Measurements from ENCODE around the gene SLC44A1. TPM values are rescaled to one million over a fixed set of nuclear protein-coding genes. Genes with fewer than 3 reads are reported as not detected.

The SLC44A1 gene
- polyA plus RNA-seq, 1 of the 3 experiments (the other 2 are of a cell fraction) = 4.5 TPM

DNA sequence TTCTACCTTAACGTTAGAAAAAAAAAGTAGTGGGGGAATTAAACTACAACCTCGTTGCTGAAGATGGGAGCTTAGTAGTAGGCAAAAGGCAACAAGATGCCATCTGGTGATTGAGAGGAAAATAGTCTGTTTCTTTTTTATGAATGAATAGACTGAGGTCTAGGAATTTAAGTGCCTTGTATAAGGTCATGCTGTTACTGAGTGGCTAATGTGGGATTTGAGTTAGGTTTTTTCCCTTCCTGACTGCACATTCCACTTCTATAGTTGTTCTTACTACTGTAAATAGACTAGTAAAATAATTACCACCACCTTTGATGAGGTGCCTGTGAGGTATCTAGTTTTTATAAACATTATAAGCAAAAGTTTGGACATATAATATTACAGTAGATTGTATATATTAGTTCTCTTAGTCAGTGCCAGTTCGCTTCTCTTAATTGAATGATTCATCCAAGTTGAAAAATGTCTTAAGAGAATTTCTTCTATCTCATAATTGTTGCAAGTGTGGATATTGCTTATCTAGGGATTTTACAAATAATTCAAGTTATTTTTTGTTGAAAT lies 222.5 kb downstream of the SLC44A1 start:
- Histone ChIP-seq H3K36me3 (replicated peaks in 1 of 2; ENCODE audit: control insufficient read depth in 1 of 2, insufficient read depth in 2 of 2, low read length in 1 of 2) (peaks cover 39 to 76% of the 10 kb centered on the region in 2 experiments), H3F3A (replicated peaks; ENCODE audit: insufficient read depth) (peaks cover 21% of the 10 kb centered on the region), H3K9me3 (no peaks in the 10 kb centered on the region), H3K27me3 (ENCODE audit: insufficient read depth) (no peaks in the 10 kb centered on the region), H3K4me2 (no peak overlapping the region), H3K4me1 (ENCODE audit: control insufficient read depth in 1 of 2, insufficient read depth in 2 of 2, low read depth in 1 of 2, low read length in 1 of 2) (no peaks in the 10 kb centered on the region), H4K20me1 (ENCODE audit: insufficient read depth) (no peaks in the 10 kb centered on the region), H3K9me2 (no peaks in the 10 kb centered on the region), H3K9ac (no peak overlapping the region), H2AFZ (ENCODE audit: low read depth) (no peak overlapping the region), H3K79me2 (ENCODE audit: insufficient read depth) (peaks cover 61% of the 10 kb centered on the region), H3K4me3 (ENCODE audit: low read depth in 2 of 2, low read length in 1 of 2) (no peak overlapping the region), H3K27ac (ENCODE audit: low read depth in 2 of 2, low read length in 1 of 2) (peak overlapping the region in 1 of 2 experiments; percentile 6; a peak in 1 of 4 replicates)
- 82% methylated on average over 3 of the region's 3 CpGs for WGBS (ENCODE audit: low lambda C conversion rate)
- ChIA-PET POLR2A (interaction anchor here (0.6 kb wide), 1 partner anchor 533 kb away, joined by 3 read pairs; no protein-coding TSS in a partner anchor), CTCF (no interaction called here)
- no peak for DNase-seq
- TF ChIP-seq IRF3 (IDR thresholded peaks at IDR 0.05; ENCODE audit: low read depth, low read length) = no peak
- TF ChIP-seq NFIC (IDR thresholded peaks at IDR 0.05; ENCODE audit: borderline replicate concordance) = no peak
- TF ChIP-seq RAD21 (IDR thresholded peaks at IDR 0.05; ENCODE audit: low read length) = no peak

DNA sequence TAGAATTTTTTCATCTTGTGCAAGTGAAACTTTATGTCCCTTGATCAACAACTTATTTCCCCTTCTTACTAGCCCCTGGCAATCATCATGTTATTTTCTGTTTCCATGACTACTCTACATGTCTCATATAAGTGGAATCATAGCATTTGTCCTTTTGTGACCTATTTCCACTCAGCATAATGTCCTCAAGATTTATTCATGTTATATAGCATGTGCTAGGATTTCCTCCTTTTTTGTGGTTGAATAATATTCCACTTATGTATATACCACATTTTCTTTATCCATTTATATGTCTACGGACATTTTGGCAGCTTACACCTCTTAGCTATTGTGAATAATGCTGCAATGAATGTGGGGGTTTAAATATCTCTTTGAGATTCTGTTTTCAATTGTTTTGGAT lies 224.4 kb downstream of the SLC44A1 start:
- Histone ChIP-seq H3K79me2 (ENCODE audit: insufficient read depth) (peaks cover 47% of the 10 kb centered on the region; the same call in 1 of the 2 replicates), H3K9me3 (no peaks in the 10 kb centered on the region), H3K4me1 (ENCODE audit: control insufficient read depth in 1 of 2, insufficient read depth in 2 of 2, low read depth in 1 of 2, low read length in 1 of 2) (no peaks in the 10 kb centered on the region), H3K36me3 (replicated peaks in 1 of 2; ENCODE audit: control insufficient read depth in 1 of 2, insufficient read depth in 2 of 2, low read length in 1 of 2) (peaks cover 45 to 74% of the 10 kb centered on the region in 2 experiments), H3K9me2 (no peaks in the 10 kb centered on the region), H3F3A (replicated peaks; ENCODE audit: insufficient read depth) (peaks cover 21% of the 10 kb centered on the region), H4K20me1 (ENCODE audit: insufficient read depth) (no peaks in the 10 kb centered on the region), H3K9ac (no peak overlapping the region), H3K4me2 (no peak overlapping the region), H3K4me3 (ENCODE audit: low read depth in 2 of 2, low read length in 1 of 2) (no peak overlapping the region), H3K27me3 (ENCODE audit: insufficient read depth) (no peaks in the 10 kb centered on the region), H3K27ac (ENCODE audit: low read depth in 2 of 2, low read length in 1 of 2) (no peak overlapping the region), H2AFZ (ENCODE audit: low read depth) (no peak overlapping the region)
- WGBS (ENCODE audit: low lambda C conversion rate) = 91% methylated on average over 1 of the region's 1 CpG
- CTCF ChIA-PET = no interaction called here
- POLR2A ChIA-PET = no interaction called here
- TF ChIP-seq SIN3A (IDR thresholded peaks at IDR 0.05; ENCODE audit: borderline replicate concordance, low read depth, low read length) (no peak), IRF3 (IDR thresholded peaks at IDR 0.05; ENCODE audit: low read depth, low read length) (no peak), EZH2phosphoT487 (IDR thresholded peaks at IDR 0.05; ENCODE audit: borderline replicate concordance, low read depth) (no peak), CTCF (IDR thresholded peaks at IDR 0.05) (no peak), EP300 (IDR thresholded peaks at IDR 0.05; ENCODE audit: borderline replicate concordance in 1 of 2, low read depth in 1 of 2, low read length in 1 of 2) (no peak), PBX3 (IDR thresholded peaks at IDR 0.05) (no peak), RAD21 (IDR thresholded peaks at IDR 0.05; ENCODE audit: low read length) (no peak), ELF1 (IDR thresholded peaks at IDR 0.05) (no peak), FOSL2 (IDR thresholded peaks at IDR 0.05; ENCODE audit: borderline replicate concordance, low read depth) (no peak), NFIC (IDR thresholded peaks at IDR 0.05; ENCODE audit: borderline replicate concordance) (no peak), POLR2AphosphoS5 (IDR thresholded peaks at IDR 0.05; ENCODE audit: low read depth, low read length) (no peak), TAF1 (IDR thresholded peaks at IDR 0.05; ENCODE audit: borderline replicate concordance, low read depth, low read length) (no peak), RFX5 (IDR thresholded peaks at IDR 0.05; ENCODE audit: low read length) (no peak)
- TF ChIP-seq, protein P1, sequence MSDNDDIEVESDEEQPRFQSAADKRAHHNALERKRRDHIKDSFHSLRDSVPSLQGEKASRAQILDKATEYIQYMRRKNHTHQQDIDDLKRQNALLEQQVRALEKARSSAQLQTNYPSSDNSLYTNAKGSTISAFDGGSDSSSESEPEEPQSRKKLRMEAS (IDR thresholded peaks at IDR 0.05; ENCODE audit: low read depth) = no peak
- no peak for DNase-seq
